Kidney (tissue), 14 donors: ENCODE results near the gene SPATA17. TPM values are rescaled to one million over a fixed set of nuclear protein-coding genes. Genes with fewer than 3 reads are reported as not detected.

ENCODE experiments used
- DNase-seq, 5 donors: peaks; one replicate each; pipeline ENCODE4 v3.0.0-alpha.2; 2013 to 2020
- FAIRE-seq: peaks from 2 replicates; lab custom pipeline; 2012; peaks lifted over from hg19 to GRCh38; lab: Jason Lieb, UNC
- H3K27ac ChIP-seq, 2 donors: one replicate each; pipeline ENCODE4 v1.7.0; 2013; ENCODE audit warnings: low read depth in 2 of 2, low read length in 2 of 2, inconsistent platforms in 1 of 2
- H3K27me3 ChIP-seq: one replicate; pipeline ENCODE4 v1.7.1; 2013; ENCODE audit warnings: low read length, inconsistent platforms; ENCODE audit not compliant: control insufficient read depth, insufficient read depth
- H3K36me3 ChIP-seq, 3 donors: one replicate each; pipeline versions ENCODE4 v1.7.0 to v1.7.1; 2013; ENCODE audit warnings: low read length in 3 of 3, control low read depth in 1 of 3, inconsistent platforms in 1 of 3; ENCODE audit not compliant: insufficient read depth in 3 of 3, control insufficient read depth in 2 of 3
- H3K4me1 ChIP-seq, 3 donors: one replicate each; pipeline versions ENCODE4 v1.7.0 to v1.7.1; 2013; ENCODE audit warnings: low read length in 3 of 3, inconsistent platforms in 1 of 3, low read depth in 1 of 3; ENCODE audit not compliant: control insufficient read depth in 2 of 3, insufficient read depth in 2 of 3
- H3K4me3 ChIP-seq, 3 donors: one replicate each; pipeline versions ENCODE4 v1.7.0 to v1.8.1; 2013; ENCODE audit warnings: low read length in 3 of 3, control low read depth in 1 of 3, inconsistent platforms in 1 of 3
- H3K9ac ChIP-seq, 3 donors: one replicate each; pipeline versions ENCODE4 v1.7.0 to v1.7.1; 2013; ENCODE audit warnings: low read length in 3 of 3, control low read depth in 1 of 3, inconsistent platforms in 1 of 3
- H3K9me3 ChIP-seq, 3 donors: one replicate each; pipeline versions ENCODE4 v1.7.0 to v1.7.1; 2013; ENCODE audit warnings: low read length in 3 of 3, control low read depth in 1 of 3, inconsistent platforms in 1 of 3; ENCODE audit not compliant: control insufficient read depth in 2 of 3, insufficient read depth in 1 of 3
- CTCF ChIP-seq: IDR thresholded peaks from 3 replicates; pipeline ENCODE4 v1.5.1; 2012; ENCODE audit warnings: mild to moderate bottlenecking, moderate library complexity, borderline replicate concordance; ENCODE audit not compliant: insufficient read depth; ENCODE audit errors: extremely low read depth
- intact Hi-C: fragments of 100-400 bp; cut with DNase I; formaldehyde crosslinking; loops from one replicate; pipeline ENCODE4 v1.11.1; 2022
- polyA plus RNA-seq: library from polyadenylated mRNA; stranded (reverse); fragments of 350-450 nt; fragmentation: Illumina TruSeq; extraction: RNeasy Lipid Tissue Mini Kit (QIAGEN cat#74804); gene quantifications from one replicate; pipeline ENCODE4 v1.2.3, GENCODE V29; 2014; ENCODE audit warnings: low read depth, low replicate concordance; ENCODE audit not compliant: insufficient read depth
- total RNA-seq: library from RNA; stranded (reverse); fragmentation: NEBNext Ultra II Directional; extraction: Animal tissue kit (Norgen Biotek cat#: 25700); gene quantifications from one replicate; pipeline ENCODE4 v1.2.1, GENCODE V29; 2021
- donor health status: control.
- donor health status: control.
- donor health status: control.
- donor health status: control.
- donor health status: control.
- donor health status: DM: yes; HTN: yes; CAD: no.
- donor health status: Normal renal cell carcinoma (clear cell type).

SPATA17 gene
- total and polyA plus RNA-seq, 2 donors from 2014 or later = 5.7 to 7.1 TPM

DNA sequence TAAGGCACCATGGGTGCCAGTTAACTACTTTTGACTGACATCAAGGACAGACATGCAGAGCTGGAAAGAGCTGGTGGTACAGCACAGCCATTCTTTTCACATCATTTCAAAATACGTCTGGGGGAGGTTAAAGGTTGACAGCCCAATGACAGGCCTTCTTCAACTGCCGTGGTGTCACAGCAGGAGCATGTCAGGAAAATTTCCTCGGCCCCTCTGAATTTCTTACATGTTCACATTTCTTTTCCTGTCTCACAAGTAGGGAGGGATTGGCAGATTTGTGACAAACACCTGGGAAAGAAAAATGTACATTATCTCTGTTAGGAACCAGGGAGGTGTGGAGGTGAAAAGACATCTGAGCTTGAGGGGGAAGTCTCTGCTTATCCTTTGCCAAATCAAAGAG is 279.1 kb downstream of the SPATA17 start:
- H3K27me3 ChIP-seq = no peaks in the 10 kb centered on the region
- H3K9ac ChIP-seq = no peak overlapping the region
- no peaks in the 10 kb centered on the region for H3K4me1 ChIP-seq
- no peaks in the 10 kb centered on the region for H3K36me3 ChIP-seq
- no peak overlapping the region for H3K27ac ChIP-seq
- FAIRE-seq (no peak), DNase-seq (no peak)
- no peak overlapping the region for H3K4me3 ChIP-seq
- no peaks in the 10 kb centered on the region for H3K9me3 ChIP-seq
- no peak for TF ChIP-seq CTCF
- intact Hi-C loops = no loop called here

DNA sequence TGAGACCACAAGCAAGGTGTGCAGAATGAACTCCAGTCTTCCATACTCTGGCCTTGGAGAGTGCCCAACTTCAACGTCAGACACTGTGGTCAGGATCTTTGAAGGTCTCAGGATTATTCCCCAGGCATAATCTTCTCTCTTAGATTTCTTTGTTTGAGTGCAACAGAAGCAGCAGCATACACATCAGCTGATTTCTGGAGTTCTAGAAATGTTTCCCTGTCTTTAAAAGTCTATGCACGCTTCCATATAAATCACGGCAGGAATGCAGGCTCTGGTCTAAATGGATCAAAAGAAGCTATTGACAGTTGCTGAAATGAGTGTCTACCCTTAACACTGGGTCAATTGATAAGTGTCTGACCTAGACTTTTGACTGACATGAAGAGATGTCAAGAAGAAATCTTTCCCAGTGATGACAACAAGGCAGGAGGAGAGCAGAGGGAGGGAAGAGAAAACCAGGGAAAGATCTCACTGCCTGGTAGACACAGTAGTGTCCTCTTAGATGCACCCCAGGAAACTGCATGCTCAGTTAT is 279.7 kb downstream of the SPATA17 start:
- Histone ChIP-seq H3K4me3 (no peak overlapping the region), H3K27me3 (no peaks in the 10 kb centered on the region), H3K36me3 (no peaks in the 10 kb centered on the region), H3K4me1 (no peaks in the 10 kb centered on the region), H3K27ac (no peak overlapping the region), H3K9ac (no peak overlapping the region), H3K9me3 (no peaks in the 10 kb centered on the region)
- DNase-seq (no peak), FAIRE-seq (no peak)
- intact Hi-C loops = no loop called here
- no peak for TF ChIP-seq CTCF

GRCh38 chr1:217911908-217912307 is 280.8 kb downstream of the SPATA17 start:
- FAIRE-seq (no peak), DNase-seq (no peak)
- no peaks in the 10 kb centered on the region for H3K4me1 ChIP-seq
- H3K9me3 ChIP-seq = no peaks in the 10 kb centered on the region
- no peak overlapping the region for H3K9ac ChIP-seq
- no peak overlapping the region for H3K4me3 ChIP-seq
- H3K36me3 ChIP-seq = no peaks in the 10 kb centered on the region
- intact Hi-C loops = no loop called here
- H3K27ac ChIP-seq = no peak overlapping the region
- H3K27me3 ChIP-seq = no peaks in the 10 kb centered on the region
- TF ChIP-seq CTCF = no peak
